Stromal cell of bone marrow (primary cell): ENCODE data around the gene MICOS13.

Experiments used
- DNase-seq: peaks from one replicate; pipeline ENCODE4 v3.0.0-alpha.2; 2012; ENCODE audit warnings: low read depth

The MICOS13 gene

GRCh38 chr19:5628461-5628860 lies 51.9 kb downstream of the MICOS13 start:
- peak; percentile 67 for DNase-seq
